Spleen (tissue), 11 donors: ENCODE results near the gene DDX5. TPM values are rescaled to one million over a fixed set of nuclear protein-coding genes. Genes with fewer than 3 reads are reported as not detected.
"Not testable (repeated sequence)": the region's sequence is repeated elsewhere in the genome, so short reads cannot be mapped to it uniquely, and the experiment has no call there.

ENCODE experiments used
- DNase-seq: peaks from one replicate; pipeline ENCODE4 v3.0.0-alpha.2; 2020
- H3K27ac ChIP-seq, 8 donors: fragments of 200-600 bp; sonication (generic) in 7 of 8; 1 replicate in 4 of 8; 2 replicates in 4 of 8; pipeline versions ENCODE4 v1.5.0 to v1.8.0; 2016 to 2021; ENCODE audit warnings: inconsistent platforms in 4 of 8, mild to moderate bottlenecking in 4 of 8, moderate library complexity in 1 of 8
- H3K27me3 ChIP-seq, 7 donors: fragments of 200-600 bp; sonication (generic) in 6 of 7; replicated peaks in 1 of 7; 1 replicate in 4 of 7; 2 replicates in 3 of 7; pipeline versions ENCODE4 v1.5.0 to v1.8.0; 2016 to 2021; ENCODE audit warnings: inconsistent platforms in 3 of 7, mild to moderate bottlenecking in 1 of 7
- H3K36me3 ChIP-seq, 6 donors: fragments of 200-600 bp; sonication (generic) in 5 of 6; 1 replicate in 4 of 6; 2 replicates in 2 of 6; pipeline versions ENCODE4 v1.5.0 to v1.8.0; 2016 to 2021; ENCODE audit warnings: inconsistent platforms in 2 of 6
- H3K4me1 ChIP-seq, 6 donors: fragments of 200-600 bp; sonication (generic) in 5 of 6; 1 replicate in 3 of 6; 2 replicates in 3 of 6; pipeline versions ENCODE4 v1.5.0 to v1.8.0; 2016 to 2021; ENCODE audit warnings: inconsistent platforms in 3 of 6
- H3K4me3 ChIP-seq, 8 donors: fragments of 200-600 bp; sonication (generic) in 7 of 8; 1 replicate in 4 of 8; 2 replicates in 4 of 8; pipeline versions ENCODE4 v1.5.0 to v1.8.0; 2016 to 2021; ENCODE audit warnings: inconsistent platforms in 4 of 8, mild to moderate bottlenecking in 4 of 8, moderate library complexity in 2 of 8
- H3K9me3 ChIP-seq, 8 donors: fragments of 200-600 bp; sonication (generic) in 7 of 8; 1 replicate in 4 of 8; 2 replicates in 4 of 8; pipeline versions ENCODE4 v1.5.0 to v1.8.0; 2016 to 2021; ENCODE audit warnings: inconsistent platforms in 4 of 8
- CTCF ChIP-seq, 11 experiments: fragments of 200-600 bp in 7 of 11; fragments of 450-650 bp in 4 of 11; sonication (generic) in 4 of 11; IDR thresholded peaks in 8 of 11; conservative IDR thresholded peaks in 3 of 11; 1 replicate in 7 of 11; 2 replicates in 4 of 11; pipeline versions ENCODE4 v1.4.0 to v1.8.0; 2016 to 2021; ENCODE audit warnings: antibody characterized with exemption in 11 of 11, inconsistent platforms in 4 of 11, mild to moderate bottlenecking in 1 of 11
- POLR2A ChIP-seq, 3 donors: fragments of 450-650 bp; IDR thresholded peaks; one replicate each; pipeline ENCODE4 v1.5.1; 2017; ENCODE audit warnings: antibody characterized with exemption in 3 of 3, mild to moderate bottlenecking in 1 of 3
- POLR2AphosphoS5 ChIP-seq, 3 donors: sonication (generic); formaldehyde crosslinking; IDR thresholded peaks; one replicate each; pipeline ENCODE4 v1.5.1; 2017; ENCODE audit warnings: antibody characterized with exemption in 3 of 3
- WGBS, 5 donors: extraction: QIAGEN DNeasy Blood & Tissue Kit in 3 of 5; methylation state at CpG; one replicate each; pipeline versions ENCODE4 v1.1.5 to v1.1.7; 2013 to 2018; 5-methylcytosine and 5-hydroxymethylcytosine counted together
- intact Hi-C: fragments of 100-400 bp; cut with DNase I; formaldehyde crosslinking; loops from one replicate; pipeline ENCODE4 v1.15.0; 2023; ENCODE audit warnings: low total_unique reads
- polyA plus RNA-seq, 3 donors: library from polyadenylated mRNA; stranded (reverse); fragments of 200-250 nt; gene quantifications; one replicate each; pipeline ENCODE4 v1.2.1, GENCODE V29; 2013
- total RNA-seq, 7 donors: library from RNA; depleted of rRNA in 3 of 7; stranded (reverse); fragments of >200 nt in 3 of 7; fragmentation: NEBNext Ultra II Directional in 4 of 7; extraction: Animal tissue kit (Norgen Biotek cat#: 25700) in 4 of 7; gene quantifications; one replicate each; pipeline versions ENCODE4 v1.1.0 to v1.2.1, GENCODE V29; 2016 to 2021
- donor health status: healthy with polysubstance abuse.
- donor health status: DM: no; HTN: no; CAD: no; lungs with moderate emphysema.
- donor health status: DM: no; HTN: no; CAD: no.
- donor health status: Bipolar disorder and iron deficiency.
- donor health status: healthy.
- donor health status: DM: no; HTN: no; CAD: no.
- donor health status: DM: yes; HTN: yes; CAD: no.

The DDX5 gene
- total and polyA plus RNA-seq, 10 donors: 493 to 2,219 (median 1,080) TPM

GRCh38 chr17:64480951-64481350 is 25.1 kb downstream of the DDX5 start:
- intact Hi-C loops: no loop called here
- WGBS, 5 donors: 88 to 100% (median 97%) methylated on average over 1 of the region's 1 CpG
- H3K27ac ChIP-seq: no peak overlapping the region

GRCh38 chr17:64477849-64478248 is 28.2 kb downstream of the DDX5 start:
- Histone ChIP-seq H3K4me1 (peaks cover 0 to 6% (median 0%) of the 10 kb centered on the region in 6 donors), H3K4me3 (no peak overlapping the region), H3K27ac (no peak overlapping the region), H3K36me3 (peaks cover 0 to 66% (median 35%) of the 10 kb centered on the region in 6 donors), H3K27me3 (no peaks in the 10 kb centered on the region), H3K9me3 (no peaks in the 10 kb centered on the region)
- TF ChIP-seq POLR2A (IDR thresholded peaks at IDR 0.05): no peak
- TF ChIP-seq CTCF (IDR thresholded peaks at IDR 0.05 in 8 of 11, conservative IDR thresholded peaks at IDR 0.05 in 3 of 11): no peak
- TF ChIP-seq POLR2AphosphoS5 (IDR thresholded peaks at IDR 0.05): no peak
- no peak for DNase-seq
- 45 to 64% (median 52%) methylated on average over 1 of the region's 1 CpG for WGBS, 5 donors
- intact Hi-C loops: no loop called here

More at GRCh38 chr17:64480951-64481350, 25.1 kb downstream of the DDX5 start:
- TF ChIP-seq CTCF (IDR thresholded peaks at IDR 0.05 in 8 of 11, conservative IDR thresholded peaks at IDR 0.05 in 3 of 11) (no peak), POLR2AphosphoS5 (IDR thresholded peaks at IDR 0.05) (no peak), POLR2A (IDR thresholded peaks at IDR 0.05) (no peak)
- no peaks in the 10 kb centered on the region for H3K9me3 ChIP-seq
- no peaks in the 10 kb centered on the region for H3K4me1 ChIP-seq
- H3K4me3 ChIP-seq: no peak overlapping the region
- H3K27me3 ChIP-seq: no peaks in the 10 kb centered on the region
- DNase-seq: no peak
- H3K36me3 ChIP-seq: peaks cover 0 to 97% (median 54%) of the 10 kb centered on the region in 6 donors

- no peaks in the 10 kb centered on the region for H3K27me3 ChIP-seq
- no peak overlapping the region for H3K27ac ChIP-seq
- TF ChIP-seq POLR2A (IDR thresholded peaks at IDR 0.05): no peak
- TF ChIP-seq CTCF (IDR thresholded peaks at IDR 0.05 in 8 of 11, conservative IDR thresholded peaks at IDR 0.05 in 3 of 11): no peak
- no peak for TF ChIP-seq POLR2AphosphoS5 (IDR thresholded peaks at IDR 0.05)
- peaks cover 0 to 6% (median 0%) of the 10 kb centered on the region in 6 donors for H3K4me1 ChIP-seq
- no peak overlapping the region for H3K4me3 ChIP-seq
- no peaks in the 10 kb centered on the region for H3K9me3 ChIP-seq
- WGBS, 5 donors: 84 to 98% (median 91%) methylated on average over 2 of the region's 2 CpGs
- DNase-seq: no peak
- peaks cover 0 to 52% (median 7%) of the 10 kb centered on the region in 6 donors for H3K36me3 ChIP-seq
- intact Hi-C loops: no loop called here
Observed at GRCh38 chr17:64472564-64472963, 33.5 kb downstream of the DDX5 start.

GRCh38 chr17:64471440-64471839 is 34.6 kb downstream of the DDX5 start:
- Histone ChIP-seq H3K27ac (no peak overlapping the region), H3K4me3 (no peak overlapping the region), H3K27me3 (no peaks in the 10 kb centered on the region), H3K4me1 (peaks cover 0 to 6% (median 0%) of the 10 kb centered on the region in 6 donors), H3K36me3 (peaks cover 0 to 56% (median 3%) of the 10 kb centered on the region in 6 donors), H3K9me3 (no peaks in the 10 kb centered on the region)
- DNase-seq: no peak
- TF ChIP-seq POLR2A (IDR thresholded peaks at IDR 0.05) (no peak), POLR2AphosphoS5 (IDR thresholded peaks at IDR 0.05) (no peak)
- intact Hi-C loops: no loop called here
- WGBS, 5 donors: 91 to 97% (median 96%) methylated on average over 3 of the region's 3 CpGs

GRCh38 chr17:64470625-64471024 is 35.5 kb downstream of the DDX5 start:
- H3K27me3 ChIP-seq: no peaks in the 10 kb centered on the region
- peaks cover 0 to 6% (median 0%) of the 10 kb centered on the region in 6 donors for H3K4me1 ChIP-seq
- H3K36me3 ChIP-seq: peaks cover 0 to 64% (median 3%) of the 10 kb centered on the region in 6 donors
- no peaks in the 10 kb centered on the region for H3K9me3 ChIP-seq
- H3K4me3 ChIP-seq: no peak overlapping the region
- no peak for TF ChIP-seq POLR2A (IDR thresholded peaks at IDR 0.05)
- TF ChIP-seq CTCF (IDR thresholded peaks at IDR 0.05 in 8 of 11, conservative IDR thresholded peaks at IDR 0.05 in 3 of 11): no peak
- TF ChIP-seq POLR2AphosphoS5 (IDR thresholded peaks at IDR 0.05): no peak
- DNase-seq: no peak
- intact Hi-C loops: no loop called here
- no peak overlapping the region for H3K27ac ChIP-seq
- WGBS, 5 donors: 86 to 93% (median 88%) methylated on average over 4 of the region's 4 CpGs

- intact Hi-C loops, H3K4me3 ChIP-seq, H3K9me3 ChIP-seq, DNase-seq, H3K27ac ChIP-seq, H3K27me3 ChIP-seq, H3K4me1 ChIP-seq: not testable (repeated sequence)
- WGBS, 5 donors: 74 to 91% (median 79%) methylated on average over 1 of the region's 1 CpG
- H3K36me3 ChIP-seq: peaks cover 0 to 77% (median 3%) of the 10 kb centered on the region in 6 donors
Observed at GRCh38 chr17:64466834-64467233, 39.3 kb downstream of the DDX5 start.
